Esophagus squamous epithelium (tissue), 5 donors: ENCODE measurements around the gene VWA1. TPM values are rescaled to one million over a fixed set of nuclear protein-coding genes. Genes with fewer than 3 reads are reported as not detected.
"Not testable (repeated sequence)": the region's sequence is repeated elsewhere in the genome, so short reads cannot be mapped to it uniquely, and the experiment has no call there.

ENCODE experiments used
- DNase-seq: peaks from one replicate; lab custom pipeline; 2025; lab: John Stamatoyannopoulos, UW
- H3K27ac ChIP-seq, 4 donors: fragments of 200-600 bp; sonication (generic); one replicate each; pipeline ENCODE4 v1.5.1; 2016 to 2019; ENCODE audit warnings: mild to moderate bottlenecking in 1 of 4
- H3K27me3 ChIP-seq, 4 donors: fragments of 200-600 bp; sonication (generic); 1 replicate in 3 of 4; 2 replicates in 1 of 4; pipeline versions ENCODE4 v1.5.1 to v1.6.0; 2017 to 2021; ENCODE audit warnings: antibody characterized with exemption in 1 of 4
- H3K36me3 ChIP-seq, 3 donors: fragments of 200-600 bp; sonication (generic); one replicate each; pipeline ENCODE4 v1.5.1; 2016 to 2019
- H3K4me1 ChIP-seq, 3 donors: fragments of 200-600 bp; sonication (generic); one replicate each; pipeline ENCODE4 v1.5.1; 2017 to 2019
- H3K4me3 ChIP-seq, 4 donors: fragments of 200-600 bp; sonication (generic); 1 replicate in 3 of 4; 2 replicates in 1 of 4; pipeline ENCODE4 v1.5.1; 2016 to 2019; ENCODE audit warnings: mild to moderate bottlenecking in 2 of 4, moderate library complexity in 1 of 4
- H3K9me3 ChIP-seq, 3 donors: fragments of 200-600 bp; sonication (generic); one replicate each; pipeline ENCODE4 v1.5.1; 2016 to 2019
- CTCF ChIP-seq, 6 experiments: fragments of 450-650 bp in 4 of 6; fragments of 200-600 bp in 2 of 6; sonication (generic) in 2 of 6; IDR thresholded peaks; one replicate each; pipeline ENCODE4 v1.5.1; 2016 to 2019; ENCODE audit warnings: antibody characterized with exemption in 6 of 6, mild to moderate bottlenecking in 4 of 6, moderate library complexity in 4 of 6
- POLR2A ChIP-seq, 4 donors: fragments of 450-650 bp; IDR thresholded peaks; one replicate each; pipeline ENCODE4 v1.6.1; 2017; ENCODE audit warnings: antibody characterized with exemption in 4 of 4, mild to moderate bottlenecking in 4 of 4, moderate library complexity in 3 of 4
- WGBS, 2 donors: methylation state at CpG; one replicate each; pipeline ENCODE4 v1.1.5; 2018; 5-methylcytosine and 5-hydroxymethylcytosine counted together
- intact Hi-C: fragments of 100-400 bp; cut with DNase I; formaldehyde crosslinking; loops from one replicate; pipeline ENCODE4 v1.15.0; 2022
- total RNA-seq, 4 donors: library from RNA; depleted of rRNA; stranded (reverse); fragments of >200 nt; gene quantifications; one replicate each; pipeline ENCODE4 v1.1.0, GENCODE V29; 2016
- donor health status: DM: yes; HTN: yes; CAD: no.

VWA1 gene
- total RNA-seq, 4 donors from 2014 or later = 20.0 to 55.0 (median 34.6) TPM

- TF ChIP-seq CTCF (IDR thresholded peaks at IDR 0.05) = no peak
- TF ChIP-seq POLR2A (IDR thresholded peaks at IDR 0.05) = no peak
- intact Hi-C loops = no loop called here
- H3K27ac ChIP-seq = peak overlapping the region; percentile 84 to 95 (median 92)
- H3K4me1 ChIP-seq = peaks cover 17 to 38% (median 20%) of the 10 kb centered on the region in 3 donors
- peak overlapping the region; percentile 66 to 94 (median 80) for H3K4me3 ChIP-seq
- DNase-seq = no peak
- no peaks in the 10 kb centered on the region for H3K36me3 ChIP-seq
- 10 to 15% methylated on average over 16 of the region's 16 CpGs for WGBS, 2 donors
- no peaks in the 10 kb centered on the region for H3K27me3 ChIP-seq
- H3K9me3 ChIP-seq = no peaks in the 10 kb centered on the region
Measured at GRCh38 chr1:1470626-1471388, 35.3 kb downstream of the VWA1 start.

- peak within 1 kb of the TSS; percentile 66 to 94 (median 80) for H3K4me3 ChIP-seq
- DNase-seq = peak; percentile 52
- peaks cover 17 to 38% (median 20%) of the 10 kb centered on the region in 3 donors for H3K4me1 ChIP-seq
- TF ChIP-seq CTCF (IDR thresholded peaks at IDR 0.05) (no peak), POLR2A (IDR thresholded peaks at IDR 0.05) (peak in 2 of 4 donors; percentile 16 to 40)
- intact Hi-C loops = no loop called here
- H3K9me3 ChIP-seq = no peaks in the 10 kb centered on the region
- H3K36me3 ChIP-seq = peaks cover 0 to 2% (median 0%) of the 10 kb centered on the region in 3 donors
- peak within 1 kb of the TSS; percentile 84 to 95 (median 92) for H3K27ac ChIP-seq
- 0 to 1% methylated on average over 1 to 17 of the region's 87 CpGs for WGBS, 2 donors
- H3K27me3 ChIP-seq = no peaks in the 10 kb centered on the region
Measured at GRCh38 chr1:1471389-1472052, 36.0 kb downstream of the VWA1 start, which contains the start of gene ATAD3B. TSS of gene ATAD3B (plus strand) at chr1:1471765. CDS start at chr1:1471885, 120 bp downstream.

- H3K4me3 ChIP-seq = peak overlapping the region; percentile 66 to 94 (median 80)
- intact Hi-C loops = not testable (repeated sequence)
- 7 to 11% methylated on average over 8 of the region's 65 CpGs for WGBS, 2 donors
Measured at GRCh38 chr1:1472053-1472876, 36.8 kb downstream of the VWA1 start.

GRCh38 chr1:1476011-1476410 lies 40.5 kb downstream of the VWA1 start:
- H3K27ac ChIP-seq, H3K9me3 ChIP-seq, H3K27me3 ChIP-seq, intact Hi-C loops, H3K4me3 ChIP-seq, DNase-seq: not testable (repeated sequence)
- peaks cover 8 to 43% (median 26%) of the 10 kb centered on the region in 3 donors for H3K36me3 ChIP-seq
- WGBS, 2 donors = 88 to 90% methylated on average over 2 to 8 of the region's 17 CpGs
- H3K4me1 ChIP-seq = peaks cover 11 to 23% (median 14%) of the 10 kb centered on the region in 3 donors

More at GRCh38 chr1:1472053-1472876, 36.8 kb downstream of the VWA1 start:
- not testable (repeated sequence) for H3K9me3 ChIP-seq, H3K36me3 ChIP-seq, H3K27me3 ChIP-seq, DNase-seq
- Histone ChIP-seq H3K27ac (peak overlapping the region; percentile 84 to 95 (median 92)), H3K4me1 (peaks cover 17 to 38% (median 20%) of the 10 kb centered on the region in 3 donors)

GRCh38 chr1:1477206-1477605 lies 41.7 kb downstream of the VWA1 start:
- intact Hi-C loops = no loop called here
- H3K27ac ChIP-seq = no peak overlapping the region
- H3K4me1 ChIP-seq = peaks cover 11 to 20% (median 14%) of the 10 kb centered on the region in 3 donors
- H3K36me3 ChIP-seq = peaks cover 8 to 51% (median 31%) of the 10 kb centered on the region in 3 donors
- no peak overlapping the region for H3K4me3 ChIP-seq
- DNase-seq = no peak
- TF ChIP-seq CTCF (IDR thresholded peaks at IDR 0.05) (no peak), POLR2A (IDR thresholded peaks at IDR 0.05) (no peak)
- 95 to 99% methylated on average over 7 to 13 of the region's 22 CpGs for WGBS, 2 donors
- no peaks in the 10 kb centered on the region for H3K9me3 ChIP-seq
- H3K27me3 ChIP-seq = no peaks in the 10 kb centered on the region
